ENCODE results near the gene HSD17B4. TPM values are rescaled to one million over a fixed set of nuclear protein-coding genes. Genes with fewer than 3 reads are reported as not detected.

Gene HSD17B4
- total and polyA plus RNA-seq, 12 donors = 130 to 325 (median 216) TPM

GRCh38 chr5:119417891-119418605, 34.2 kb upstream of the HSD17B4 start:
- peak overlapping the region in 1 of 10 donors; percentile 49 for H3K27ac ChIP-seq
- 56 to 66% methylated on average over 5 of the region's 5 CpGs for WGBS, 2 donors
- no peak for DNase-seq
- TF ChIP-seq CTCF (IDR thresholded peaks at IDR 0.05) = no peak
- H3K27me3 ChIP-seq = peaks cover 0 to 6% (median 0%) of the 10 kb centered on the region in 7 donors
- peaks cover 0 to 40% (median 0%) of the 10 kb centered on the region in 9 donors for H3K4me1 ChIP-seq
- peak in 1 of 8 donors; percentile 29 for ATAC-seq
- no peak overlapping the region for H3K4me3 ChIP-seq
- intact Hi-C loops (cut with DNase I) = loop anchor here in 4 of 10 donors (10.0 kb wide), 4 partner anchors 103 to 433 kb away; partner anchors contain the start of gene DTWD2 (in 1 of the 4)
- no peaks in the 10 kb centered on the region for H3K9me3 ChIP-seq
- no peaks in the 10 kb centered on the region for H3K36me3 ChIP-seq

GRCh38 chr5:119418606-119419100, 33.6 kb upstream of the HSD17B4 start:
- H3K27ac ChIP-seq = no peak overlapping the region
- H3K4me3 ChIP-seq = no peak overlapping the region
- intact Hi-C loops (cut with DNase I) = loop anchor here in 4 of 10 donors (10.0 kb wide), 4 partner anchors 104 to 434 kb away; partner anchors contain the start of gene DTWD2 (in 1 of the 4)
- TF ChIP-seq CTCF (IDR thresholded peaks at IDR 0.05) = no peak
- H3K4me1 ChIP-seq = peaks cover 0 to 35% (median 0%) of the 10 kb centered on the region in 9 donors
- H3K27me3 ChIP-seq = peaks cover 0 to 6% (median 0%) of the 10 kb centered on the region in 7 donors
- 41 to 44% methylated on average over 2 of the region's 2 CpGs for WGBS, 2 donors
- DNase-seq (no peak), ATAC-seq (no peak)
- H3K9me3 ChIP-seq = no peaks in the 10 kb centered on the region
- H3K36me3 ChIP-seq = no peaks in the 10 kb centered on the region

- no peak for DNase-seq
- Histone ChIP-seq H3K4me1 (peaks cover 0 to 32% (median 0%) of the 10 kb centered on the region in 9 donors), H3K27ac (peak overlapping the region in 1 of 10 donors; percentile 81), H3K36me3 (no peaks in the 10 kb centered on the region), H3K27me3 (peaks cover 0 to 6% (median 0%) of the 10 kb centered on the region in 7 donors), H3K9me3 (no peaks in the 10 kb centered on the region), H3K4me3 (no peak overlapping the region)
- no peak for ATAC-seq
- no peak for TF ChIP-seq CTCF (IDR thresholded peaks at IDR 0.05)
- intact Hi-C loops (cut with DNase I) = no loop called here
- WGBS, 2 donors = 75 to 82% methylated on average over 3 of the region's 3 CpGs
Observed at GRCh38 chr5:119420169-119420568, 32.1 kb upstream of the HSD17B4 start.

- Histone ChIP-seq H3K27ac (no peak overlapping the region), H3K9me3 (no peaks in the 10 kb centered on the region), H3K36me3 (no peaks in the 10 kb centered on the region), H3K27me3 (no peaks in the 10 kb centered on the region), H3K4me1 (peaks cover 0 to 23% (median 0%) of the 10 kb centered on the region in 9 donors), H3K4me3 (no peak overlapping the region)
- DNase-seq (no peak), ATAC-seq (peak in 2 of 8 donors; percentile 41 to 51)
- intact Hi-C loops (cut with DNase I) = no loop called here
- 95 to 96% methylated on average over 3 of the region's 3 CpGs for WGBS, 2 donors
- no peak for TF ChIP-seq CTCF (IDR thresholded peaks at IDR 0.05)
Observed at GRCh38 chr5:119426057-119426456, 26.2 kb upstream of the HSD17B4 start.

Measured in heart right ventricle (tissue), 16 donors.